Measurements from ENCODE around the gene IQCK. TPM values are rescaled to one million over a fixed set of nuclear protein-coding genes. Genes with fewer than 3 reads are reported as not detected.

IQCK gene
- total RNA-seq, 2 donors from 2014 or later, result 2.2 to 3.7 TPM

GRCh38 chr16:19868421-19868820 is 150.3 kb downstream of the IQCK start:
- H3K27ac Mint-ChIP-seq, result no peak overlapping the region
- H3K4me1 Mint-ChIP-seq, result peaks cover 5% of the 10 kb centered on the region
- ATAC-seq, result no peak
- H3K9me3 ChIP-seq (ENCODE audit: control insufficient read depth, low read length, poor library complexity, severe bottlenecking), result no peaks in the 10 kb centered on the region
- H3K4me3 Mint-ChIP-seq, result no peak overlapping the region
- H3K36me3 Mint-ChIP-seq (ENCODE audit: low read depth), result peaks cover 2% of the 10 kb centered on the region
- peaks cover 5% of the 10 kb centered on the region for H3K27me3 Mint-ChIP-seq
- no peak for DNase-seq

- H3K27ac Mint-ChIP-seq, result no peak overlapping the region
- no peak overlapping the region for H3K4me3 Mint-ChIP-seq
- H3K4me1 Mint-ChIP-seq, result peaks cover 5% of the 10 kb centered on the region
- ATAC-seq, result no peak
- no peak for DNase-seq
- peaks cover 2% of the 10 kb centered on the region for H3K36me3 Mint-ChIP-seq (ENCODE audit: low read depth)
- H3K9me3 ChIP-seq (ENCODE audit: control insufficient read depth, low read length, poor library complexity, severe bottlenecking), result no peaks in the 10 kb centered on the region
- H3K27me3 Mint-ChIP-seq, result peaks cover 5% of the 10 kb centered on the region
Observed at GRCh38 chr16:19871721-19872120, 153.7 kb downstream of the IQCK start.

- no peak for DNase-seq
- peaks cover 5% of the 10 kb centered on the region for H3K27me3 Mint-ChIP-seq
- H3K4me3 Mint-ChIP-seq, result no peak overlapping the region
- H3K9me3 ChIP-seq (ENCODE audit: control insufficient read depth, low read length, poor library complexity, severe bottlenecking), result no peaks in the 10 kb centered on the region
- no peak overlapping the region for H3K27ac Mint-ChIP-seq
- peaks cover 5% of the 10 kb centered on the region for H3K4me1 Mint-ChIP-seq
- no peak for ATAC-seq
- peaks cover 2% of the 10 kb centered on the region for H3K36me3 Mint-ChIP-seq (ENCODE audit: low read depth)
Observed at GRCh38 chr16:19872179-19872863, 154.2 kb downstream of the IQCK start.

GRCh38 chr16:19872935-19873334 is 154.9 kb downstream of the IQCK start:
- no peak overlapping the region for H3K4me3 Mint-ChIP-seq
- H3K4me1 Mint-ChIP-seq, result peaks cover 5% of the 10 kb centered on the region
- no peaks in the 10 kb centered on the region for H3K9me3 ChIP-seq (ENCODE audit: control insufficient read depth, low read length, poor library complexity, severe bottlenecking)
- H3K27ac Mint-ChIP-seq, result no peak overlapping the region
- DNase-seq (no peak), ATAC-seq (no peak)
- peaks cover 2% of the 10 kb centered on the region for H3K36me3 Mint-ChIP-seq (ENCODE audit: low read depth)
- peaks cover 5% of the 10 kb centered on the region for H3K27me3 Mint-ChIP-seq

GRCh38 chr16:19874026-19874425 is 156.0 kb downstream of the IQCK start:
- Mint-ChIP-seq H3K4me3 (no peak overlapping the region), H3K4me1 (peaks cover 3% of the 10 kb centered on the region), H3K36me3 (ENCODE audit: low read depth) (peaks cover 2% of the 10 kb centered on the region), H3K27ac (no peak overlapping the region), H3K27me3 (no peaks in the 10 kb centered on the region)
- no peak for ATAC-seq
- DNase-seq, result no peak
- H3K9me3 ChIP-seq (ENCODE audit: control insufficient read depth, low read length, poor library complexity, severe bottlenecking), result no peaks in the 10 kb centered on the region

- Mint-ChIP-seq H3K27me3 (no peaks in the 10 kb centered on the region), H3K4me3 (no peak overlapping the region), H3K27ac (no peak overlapping the region), H3K36me3 (ENCODE audit: low read depth) (peaks cover 2% of the 10 kb centered on the region), H3K4me1 (peaks cover 3% of the 10 kb centered on the region)
- ATAC-seq, result no peak
- no peaks in the 10 kb centered on the region for H3K9me3 ChIP-seq (ENCODE audit: control insufficient read depth, low read length, poor library complexity, severe bottlenecking)
- DNase-seq, result no peak
Observed at GRCh38 chr16:19874851-19875546, 156.9 kb downstream of the IQCK start.

- Mint-ChIP-seq H3K27ac (no peak overlapping the region), H3K27me3 (no peaks in the 10 kb centered on the region), H3K4me3 (no peak overlapping the region), H3K36me3 (ENCODE audit: low read depth) (peaks cover 2% of the 10 kb centered on the region), H3K4me1 (peaks cover 3% of the 10 kb centered on the region)
- no peaks in the 10 kb centered on the region for H3K9me3 ChIP-seq (ENCODE audit: control insufficient read depth, low read length, poor library complexity, severe bottlenecking)
- ATAC-seq (no peak), DNase-seq (no peak)
Observed at GRCh38 chr16:19875900-19876299, 157.8 kb downstream of the IQCK start.

GRCh38 chr16:19876501-19877059 is 158.5 kb downstream of the IQCK start:
- Mint-ChIP-seq H3K36me3 (ENCODE audit: low read depth) (no peaks in the 10 kb centered on the region), H3K4me1 (peaks cover 5% of the 10 kb centered on the region), H3K27ac (no peak overlapping the region), H3K27me3 (no peaks in the 10 kb centered on the region), H3K4me3 (no peak overlapping the region)
- no peak for DNase-seq
- H3K9me3 ChIP-seq (ENCODE audit: control insufficient read depth, low read length, poor library complexity, severe bottlenecking), result no peaks in the 10 kb centered on the region
- ATAC-seq, result no peak

- no peak overlapping the region for H3K27ac Mint-ChIP-seq
- DNase-seq (no peak), ATAC-seq (no peak)
- H3K4me3 Mint-ChIP-seq, result no peak overlapping the region
- no peaks in the 10 kb centered on the region for H3K36me3 Mint-ChIP-seq (ENCODE audit: low read depth)
- H3K9me3 ChIP-seq (ENCODE audit: control insufficient read depth, low read length, poor library complexity, severe bottlenecking), result no peaks in the 10 kb centered on the region
- H3K27me3 Mint-ChIP-seq, result peaks cover 13% of the 10 kb centered on the region
- peaks cover 11% of the 10 kb centered on the region for H3K4me1 Mint-ChIP-seq
Observed at GRCh38 chr16:19878757-19879156, 160.7 kb downstream of the IQCK start.

- no peak overlapping the region for H3K27ac Mint-ChIP-seq
- no peak overlapping the region for H3K4me3 Mint-ChIP-seq
- H3K9me3 ChIP-seq (ENCODE audit: control insufficient read depth, low read length, poor library complexity, severe bottlenecking), result no peaks in the 10 kb centered on the region
- no peaks in the 10 kb centered on the region for H3K36me3 Mint-ChIP-seq (ENCODE audit: low read depth)
- ATAC-seq, result no peak
- DNase-seq, result no peak
- peaks cover 11% of the 10 kb centered on the region for H3K4me1 Mint-ChIP-seq
- peaks cover 13% of the 10 kb centered on the region for H3K27me3 Mint-ChIP-seq
Observed at GRCh38 chr16:19879241-19879792, 161.2 kb downstream of the IQCK start.

GRCh38 chr16:19881028-19881427 is 163.0 kb downstream of the IQCK start:
- ATAC-seq (no peak), DNase-seq (no peak)
- Mint-ChIP-seq H3K36me3 (ENCODE audit: low read depth) (peaks cover 3% of the 10 kb centered on the region), H3K4me1 (peaks cover 22% of the 10 kb centered on the region), H3K27me3 (peaks cover 24% of the 10 kb centered on the region), H3K27ac (no peak overlapping the region), H3K4me3 (peak overlapping the region; percentile 39)
- H3K9me3 ChIP-seq (ENCODE audit: control insufficient read depth, low read length, poor library complexity, severe bottlenecking), result no peaks in the 10 kb centered on the region

GRCh38 chr16:19881783-19882182 is 163.7 kb downstream of the IQCK start:
- Mint-ChIP-seq H3K4me1 (peaks cover 26% of the 10 kb centered on the region), H3K36me3 (ENCODE audit: low read depth) (peaks cover 3% of the 10 kb centered on the region), H3K27ac (no peak overlapping the region), H3K27me3 (peaks cover 26% of the 10 kb centered on the region), H3K4me3 (no peak overlapping the region)
- no peaks in the 10 kb centered on the region for H3K9me3 ChIP-seq (ENCODE audit: control insufficient read depth, low read length, poor library complexity, severe bottlenecking)
- DNase-seq (no peak), ATAC-seq (no peak)

- ATAC-seq (no peak), DNase-seq (no peak)
Observed at GRCh38 chr16:19882186-19882585, 164.1 kb downstream of the IQCK start.

More at GRCh38 chr16:19882186-19882585, 164.1 kb downstream of the IQCK start:
- peaks cover 3% of the 10 kb centered on the region for H3K36me3 Mint-ChIP-seq (ENCODE audit: low read depth)
- H3K4me1 Mint-ChIP-seq, result peaks cover 26% of the 10 kb centered on the region
- peaks cover 26% of the 10 kb centered on the region for H3K27me3 Mint-ChIP-seq
- H3K9me3 ChIP-seq (ENCODE audit: control insufficient read depth, low read length, poor library complexity, severe bottlenecking), result no peaks in the 10 kb centered on the region
- H3K4me3 Mint-ChIP-seq, result no peak overlapping the region
- no peak overlapping the region for H3K27ac Mint-ChIP-seq
